Right lobe of liver (tissue), 6 donors: Measurements from ENCODE around the gene ASL. TPM values are rescaled to one million over a fixed set of nuclear protein-coding genes. Genes with fewer than 3 reads are reported as not detected.
"Not testable (repeated sequence)": the region's sequence is repeated elsewhere in the genome, so short reads cannot be mapped to it uniquely, and the experiment has no call there.

Experiments
- ATAC-seq, 4 donors: fragments of 200-7000 bp; cut with Tn5 transposase; one replicate each; pipeline ENCODE4 v1.9.1; 2020; ENCODE audit warnings: mild to moderate bottlenecking in 4 of 4, moderate library complexity in 4 of 4
- DNase-seq, 3 donors: peaks; one replicate each; pipeline ENCODE4 v3.0.0-alpha.2; 2020
- H3K27ac ChIP-seq, 3 donors: fragments of 200-600 bp; one replicate each; pipeline ENCODE4 v1.8.0; 2022
- H3K27me3 ChIP-seq, 2 donors: fragments of 200-600 bp; one replicate each; pipeline ENCODE4 v1.8.0; 2022
- H3K36me3 ChIP-seq, 4 donors: fragments of 200-600 bp; sonication (generic) in 1 of 4; one replicate each; pipeline versions ENCODE4 v1.5.1 to v1.8.0; 2017 to 2022; ENCODE audit warnings: control low read depth in 1 of 4
- H3K4me1 ChIP-seq, 4 donors: fragments of 200-600 bp; sonication (generic) in 1 of 4; one replicate each; pipeline versions ENCODE4 v1.5.1 to v1.8.0; 2017 to 2022; ENCODE audit warnings: control low read depth in 1 of 4
- H3K4me3 ChIP-seq, 3 donors: fragments of 200-600 bp; one replicate each; pipeline ENCODE4 v1.8.0; 2022
- H3K9me3 ChIP-seq, 4 donors: fragments of 200-600 bp; sonication (generic) in 1 of 4; one replicate each; pipeline versions ENCODE4 v1.5.1 to v1.8.0; 2017 to 2022; ENCODE audit warnings: control low read depth in 1 of 4
- CTCF ChIP-seq, 4 donors: fragments of 200-600 bp in 3 of 4; fragments of 450-650 bp in 1 of 4; IDR thresholded peaks; one replicate each; pipeline versions ENCODE4 v1.5.1 to v1.8.0; 2016 to 2022; ENCODE audit warnings: antibody characterized with exemption in 4 of 4, mild to moderate bottlenecking in 2 of 4
- POLR2A ChIP-seq: fragments of 450-650 bp; IDR thresholded peaks from one replicate; pipeline ENCODE4 v1.6.1; 2017; ENCODE audit warnings: antibody characterized with exemption, mild to moderate bottlenecking
- WGBS: methylation state at CpG from one replicate; pipeline ENCODE4 v1.1.6; 2018; ENCODE audit warnings: low coverage, low lambda C conversion rate; ENCODE audit not compliant: insufficient coverage; ENCODE audit errors: missing lambda C conversion rate; 5-methylcytosine and 5-hydroxymethylcytosine counted together
- intact Hi-C, 2 donors: fragments of 100-400 bp; cut with DNase I; formaldehyde crosslinking; loops; one replicate each; pipeline versions ENCODE4 v1.11.2 to v1.14.1; 2022
- total RNA-seq, 6 experiments: library from RNA; depleted of rRNA in 2 of 6; stranded (reverse); fragments of >200 nt in 2 of 6; fragmentation: NEBNext Ultra II Directional in 3 of 6; extraction: Animal tissue kit (Norgen Biotek cat#: 25700) in 3 of 6; gene quantifications; one replicate each; pipeline versions ENCODE4 v1.1.0 to v1.2.4, GENCODE V29; 2016 to 2023
- donor health status: DM: no; HTN: yes; CAD: no.
- donor health status: DM: no; HTN: no; CAD: no.
- donor health status: DM: no; HTN: no; CAD: no.
- donor health status: DM: no; HTN: yes; CAD: no.
- donor health status: DM: no; HTN: yes; CAD: no.

Gene ASL
- total RNA-seq, 6 experiments from 2014 or later: 161 to 356 (median 220) TPM

- ATAC-seq (no peak), DNase-seq (no peak)
- Histone ChIP-seq H3K4me3 (no peak overlapping the region), H3K27ac (peak overlapping the region in 2 of 3 donors; percentile 0 to 34), H3K4me1 (peaks cover 0 to 6% (median 0%) of the 10 kb centered on the region in 4 donors), H3K9me3 (no peaks in the 10 kb centered on the region), H3K27me3 (no peaks in the 10 kb centered on the region), H3K36me3 (no peaks in the 10 kb centered on the region)
- intact Hi-C loops: no loop called here
- WGBS: 94% methylated on average over 2 of the region's 5 CpGs
- TF ChIP-seq CTCF (IDR thresholded peaks at IDR 0.05) (no peak), POLR2A (no peak)
Measured at GRCh38 chr7:66105263-66105748, 29.7 kb downstream of the ASL start.

- ATAC-seq, DNase-seq, H3K27ac ChIP-seq, H3K4me3 ChIP-seq, H3K36me3 ChIP-seq, H3K9me3 ChIP-seq, H3K27me3 ChIP-seq, intact Hi-C loops, H3K4me1 ChIP-seq: not testable (repeated sequence)
- 75% methylated on average over 4 of the region's 5 CpGs for WGBS
Measured at GRCh38 chr7:66108410-66108809, 32.8 kb downstream of the ASL start.

- H3K9me3 ChIP-seq: no peaks in the 10 kb centered on the region
- TF ChIP-seq POLR2A (no peak), CTCF (IDR thresholded peaks at IDR 0.05) (no peak)
- H3K27me3 ChIP-seq: no peaks in the 10 kb centered on the region
- intact Hi-C loops: no loop called here
- ATAC-seq: no peak
- H3K4me3 ChIP-seq: no peak overlapping the region
- WGBS: 52% methylated on average over 6 of the region's 9 CpGs
- no peak overlapping the region for H3K27ac ChIP-seq
- DNase-seq: no peak
- H3K4me1 ChIP-seq: peaks cover 0 to 13% (median under 1%) of the 10 kb centered on the region in 4 donors
- no peaks in the 10 kb centered on the region for H3K36me3 ChIP-seq
Measured at GRCh38 chr7:66110856-66111255, 35.2 kb downstream of the ASL start.

- peak; percentile 86 to 92 (median 90) for ATAC-seq
- peaks cover 0 to 45% (median 13%) of the 10 kb centered on the region in 4 donors for H3K4me1 ChIP-seq
- TF ChIP-seq CTCF (IDR thresholded peaks at IDR 0.05): peak in 1 of 4 donors; percentile 10
- peak; percentile 87 for TF ChIP-seq POLR2A
- no peaks in the 10 kb centered on the region for H3K9me3 ChIP-seq
- intact Hi-C loops: no loop called here
- 0% methylated on average over 23 of the region's 67 CpGs for WGBS
- no peaks in the 10 kb centered on the region for H3K27me3 ChIP-seq
- peaks cover 0 to 3% (median 0%) of the 10 kb centered on the region in 4 donors for H3K36me3 ChIP-seq
- peak within 1 kb of the TSS; percentile 95 to 98 (median 95) for H3K27ac ChIP-seq
- peak; percentile 85 to 87 (median 86) for DNase-seq
- peak within 1 kb of the TSS; percentile 73 to 76 (median 74) for H3K4me3 ChIP-seq
Measured at GRCh38 chr7:66114743-66115649, 39.4 kb downstream of the ASL start, which contains the start of gene CRCP. Gene CRCP, plus strand, starts transcription at chr7:66114847. Its CDS starts 116 bp downstream, at chr7:66114963.

- peaks cover 0 to 46% (median 13%) of the 10 kb centered on the region in 4 donors for H3K4me1 ChIP-seq
- H3K27me3 ChIP-seq, ATAC-seq, H3K4me3 ChIP-seq, intact Hi-C loops, H3K36me3 ChIP-seq, H3K9me3 ChIP-seq, DNase-seq, H3K27ac ChIP-seq: not testable (repeated sequence)
- WGBS: 92% methylated on average over 9 of the region's 12 CpGs
Measured at GRCh38 chr7:66116680-66117420, 41.2 kb downstream of the ASL start.
